Smooth muscle cell (in vitro differentiated cells): ENCODE results near the gene EFCAB6. TPM values are rescaled to one million over a fixed set of nuclear protein-coding genes. Genes with fewer than 3 reads are reported as not detected.
A peak's percentile ranks its signal among the peaks of the same experiment; 100 is the strongest.

ENCODE experiments used
- DNase-seq: peaks from one replicate; lab custom pipeline; 2025; ENCODE audit not compliant: unreplicated experiment; lab: John Stamatoyannopoulos, UW
- H2AFZ ChIP-seq: fragments of 200-600 bp; sonication (generic); 2 replicates; pipeline ENCODE4 v1.6.0; 2016; ENCODE audit warnings: antibody characterized with exemption, low read depth, mild to moderate bottlenecking
- H3F3A ChIP-seq: fragments of 200-600 bp; sonication (generic); 2 replicates; pipeline ENCODE4 v1.6.0; 2017; ENCODE audit warnings: antibody characterized with exemption, low read depth
- H3K27ac ChIP-seq: fragments of 200-600 bp; sonication (generic); 2 replicates; pipeline ENCODE4 v1.5.1; 2016; ENCODE audit warnings: low read depth, mild to moderate bottlenecking
- H3K27me3 ChIP-seq: fragments of 200-600 bp; sonication (generic); 2 replicates; pipeline ENCODE4 v1.6.1; 2016; ENCODE audit warnings: low read depth, mild to moderate bottlenecking
- H3K36me3 ChIP-seq: fragments of 200-600 bp; sonication (generic); 2 replicates; pipeline ENCODE4 v1.5.1; 2016; ENCODE audit warnings: low read depth
- H3K4me1 ChIP-seq: fragments of 200-600 bp; sonication (generic); 2 replicates; pipeline ENCODE4 v1.5.1; 2016; ENCODE audit warnings: low read depth
- H3K4me2 ChIP-seq: fragments of 200-600 bp; sonication (generic); 2 replicates; pipeline ENCODE4 v1.6.0; 2016; ENCODE audit warnings: mild to moderate bottlenecking
- H3K4me3 ChIP-seq: fragments of 200-600 bp; sonication (generic); 2 replicates; pipeline ENCODE4 v1.5.1; 2016; ENCODE audit warnings: mild to moderate bottlenecking
- H3K79me2 ChIP-seq: fragments of 200-600 bp; sonication (generic); 2 replicates; pipeline ENCODE4 v1.6.0; 2016; ENCODE audit warnings: low read depth, mild to moderate bottlenecking
- H3K9ac ChIP-seq: fragments of 200-600 bp; sonication (generic); 2 replicates; pipeline ENCODE4 v1.6.0; 2016; ENCODE audit warnings: low read depth
- H3K9me3 ChIP-seq: fragments of 200-600 bp; sonication (generic); replicated peaks from 2 replicates; pipeline ENCODE4 v1.5.1; 2016; ENCODE audit warnings: low read depth
- H4K20me1 ChIP-seq: fragments of 200-600 bp; sonication (generic); 2 replicates; pipeline ENCODE4 v1.6.0; 2016; ENCODE audit warnings: low read depth
- WGBS: methylation state at CpG from one replicate; pipeline ENCODE4 v1.1.7; 2016; ENCODE audit warnings: low lambda C conversion rate; 5-methylcytosine and 5-hydroxymethylcytosine counted together
- polyA plus RNA-seq: library from polyadenylated mRNA; unstranded; fragments of >200 nt; fragmentation: Nextera tagmentation; extraction: Ambion mirVana; gene quantifications from 2 replicates; pipeline ENCODE4 v1.2.1, GENCODE V29; 2016
- total RNA-seq: library from RNA; depleted of rRNA; stranded (reverse); fragments of >200 nt; gene quantifications from 2 replicates; pipeline ENCODE4 v1.2.3, GENCODE V29; 2014
- TF ChIP-seq, protein P1 (sequence below): fragments of 200-600 bp; sonication (generic); IDR thresholded peaks from 2 replicates; pipeline ENCODE4 v1.5.1; 2017; ENCODE audit warnings: borderline replicate concordance, mild to moderate bottlenecking, antibody characterized with exemption; ENCODE audit not compliant: insufficient read depth, poor library complexity, severe bottlenecking

Gene EFCAB6
- total and polyA plus RNA-seq, 2 experiments from 2014 or later: 0.80 to 2.9 TPM

DNA sequence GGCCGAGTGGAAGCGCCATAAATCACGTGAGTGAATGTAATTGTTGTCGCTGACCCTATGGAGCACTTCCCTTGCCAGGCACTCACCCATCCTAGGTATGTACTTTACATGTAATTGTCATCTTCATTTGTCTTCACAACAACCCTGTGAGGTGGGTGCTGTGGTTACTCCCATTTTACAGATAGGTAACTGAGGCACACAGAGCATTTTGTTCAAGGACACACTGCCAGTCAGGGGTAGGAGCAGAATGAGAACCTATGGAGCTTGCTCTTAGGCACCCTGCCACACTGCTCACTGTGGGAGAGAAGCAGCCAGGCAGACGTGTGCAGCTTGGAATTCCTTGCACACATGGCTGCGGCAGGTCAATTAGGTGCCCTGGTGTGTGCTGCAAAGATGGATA lies 785 bp upstream of the EFCAB6 start:
- H2AFZ ChIP-seq: peak overlapping the region; percentile 96

GRCh38 chr22:43811777-43812148 lies 342 bp downstream of the EFCAB6 start:
- 2% methylated on average over 21 of the region's 21 CpGs for WGBS
- peak overlapping the region; percentile 96 for H2AFZ ChIP-seq
- no peaks in the 10 kb centered on the region for H3K36me3 ChIP-seq
- no peaks in the 10 kb centered on the region for H3K79me2 ChIP-seq
- peaks cover 15% of the 10 kb centered on the region for H3K4me1 ChIP-seq
- H3K9ac ChIP-seq: peak overlapping the region; percentile 78
- peak overlapping the region; percentile 90 for H3K4me2 ChIP-seq
- H3K27ac ChIP-seq: peak overlapping the region; percentile 69
- TF ChIP-seq, protein P1, sequence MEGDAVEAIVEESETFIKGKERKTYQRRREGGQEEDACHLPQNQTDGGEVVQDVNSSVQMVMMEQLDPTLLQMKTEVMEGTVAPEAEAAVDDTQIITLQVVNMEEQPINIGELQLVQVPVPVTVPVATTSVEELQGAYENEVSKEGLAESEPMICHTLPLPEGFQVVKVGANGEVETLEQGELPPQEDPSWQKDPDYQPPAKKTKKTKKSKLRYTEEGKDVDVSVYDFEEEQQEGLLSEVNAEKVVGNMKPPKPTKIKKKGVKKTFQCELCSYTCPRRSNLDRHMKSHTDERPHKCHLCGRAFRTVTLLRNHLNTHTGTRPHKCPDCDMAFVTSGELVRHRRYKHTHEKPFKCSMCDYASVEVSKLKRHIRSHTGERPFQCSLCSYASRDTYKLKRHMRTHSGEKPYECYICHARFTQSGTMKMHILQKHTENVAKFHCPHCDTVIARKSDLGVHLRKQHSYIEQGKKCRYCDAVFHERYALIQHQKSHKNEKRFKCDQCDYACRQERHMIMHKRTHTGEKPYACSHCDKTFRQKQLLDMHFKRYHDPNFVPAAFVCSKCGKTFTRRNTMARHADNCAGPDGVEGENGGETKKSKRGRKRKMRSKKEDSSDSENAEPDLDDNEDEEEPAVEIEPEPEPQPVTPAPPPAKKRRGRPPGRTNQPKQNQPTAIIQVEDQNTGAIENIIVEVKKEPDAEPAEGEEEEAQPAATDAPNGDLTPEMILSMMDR: no peak
- no peaks in the 10 kb centered on the region for H4K20me1 ChIP-seq
- no peak for DNase-seq
- no peaks in the 10 kb centered on the region for H3F3A ChIP-seq
- H3K4me3 ChIP-seq: peak overlapping the region; percentile 85
- no peaks in the 10 kb centered on the region for H3K27me3 ChIP-seq
- H3K9me3 ChIP-seq: no peaks in the 10 kb centered on the region

More for the DNA sequence above, 785 bp upstream of the EFCAB6 start:
- no peaks in the 10 kb centered on the region for H3K9me3 ChIP-seq
- peak overlapping the region; percentile 78 for H3K9ac ChIP-seq
- WGBS: 21% methylated on average over 6 of the region's 6 CpGs
- DNase-seq: no peak
- H3K4me2 ChIP-seq: peak overlapping the region; percentile 90
- peaks cover 15% of the 10 kb centered on the region for H3K4me1 ChIP-seq
- no peaks in the 10 kb centered on the region for H3K79me2 ChIP-seq
- H3K4me3 ChIP-seq: peak overlapping the region; percentile 85
- no peak overlapping the region for H3K27ac ChIP-seq
- H3F3A ChIP-seq: no peaks in the 10 kb centered on the region
- no peaks in the 10 kb centered on the region for H4K20me1 ChIP-seq
- TF ChIP-seq, protein P1: no peak
- no peaks in the 10 kb centered on the region for H3K36me3 ChIP-seq
- H3K27me3 ChIP-seq: no peaks in the 10 kb centered on the region

DNA sequence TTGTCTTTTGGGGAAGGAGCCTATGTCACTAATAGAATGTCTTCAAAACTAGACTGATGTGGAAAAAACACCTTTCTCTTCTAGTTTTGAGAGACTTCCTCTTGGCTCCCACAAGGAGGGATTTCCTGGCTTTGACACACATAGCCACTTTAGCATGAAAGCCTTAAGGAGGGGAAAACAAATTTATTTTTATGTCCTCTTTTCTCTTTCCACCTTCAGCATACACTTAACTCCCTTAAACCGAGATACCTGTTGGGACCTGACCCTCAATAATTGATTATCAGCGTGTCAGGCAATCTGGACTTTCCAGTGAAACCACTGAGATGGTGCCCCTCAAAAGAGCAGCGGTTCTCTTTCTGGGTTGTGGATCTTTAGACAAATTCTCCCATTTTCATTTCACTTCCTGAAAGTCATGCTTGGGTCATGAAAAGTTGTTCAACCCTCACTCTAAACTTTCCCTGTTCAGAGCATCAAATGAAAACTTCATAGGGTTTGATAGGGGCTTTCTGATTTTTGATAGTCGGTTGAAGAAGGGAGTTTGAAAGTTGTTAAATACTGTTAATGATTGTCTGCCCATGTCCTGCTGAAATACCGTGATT lies 9.1 kb downstream of the EFCAB6 start:
- DNase-seq: no peak
- Histone ChIP-seq H3K9ac (no peak overlapping the region), H3K4me1 (no peaks in the 10 kb centered on the region), H4K20me1 (no peaks in the 10 kb centered on the region), H3K27ac (no peak overlapping the region), H3K27me3 (peaks cover 12% of the 10 kb centered on the region), H2AFZ (no peak overlapping the region), H3K36me3 (no peaks in the 10 kb centered on the region), H3K79me2 (no peaks in the 10 kb centered on the region), H3K9me3 (peaks cover 3% of the 10 kb centered on the region), H3K4me2 (no peak overlapping the region), H3K4me3 (no peak overlapping the region), H3F3A (no peaks in the 10 kb centered on the region)
- WGBS: 80% methylated on average over 5 of the region's 5 CpGs
- TF ChIP-seq, protein P1: no peak

DNA sequence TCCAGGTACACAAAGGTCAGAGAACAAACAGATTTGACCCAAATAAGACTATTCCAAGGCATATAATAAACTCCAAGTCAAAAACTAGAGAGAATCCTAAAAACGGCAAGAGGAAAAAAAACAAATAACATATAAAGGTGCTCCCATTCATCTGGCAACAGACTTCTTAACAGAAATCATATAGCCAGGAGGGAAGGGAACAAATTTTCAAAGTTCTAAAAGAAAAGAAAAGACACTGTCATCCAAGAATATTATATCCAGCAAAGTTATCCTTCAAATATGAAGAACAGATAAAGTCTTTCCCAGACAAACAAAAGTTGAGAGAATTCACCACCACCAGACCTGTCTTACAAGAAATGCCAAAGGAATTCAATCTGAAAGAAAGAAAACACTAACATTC lies 11.1 kb downstream of the EFCAB6 start:
- WGBS: 95% methylated on average over 1 of the region's 1 CpG
- H3K79me2 ChIP-seq: no peaks in the 10 kb centered on the region

More for the DNA sequence above, 11.1 kb downstream of the EFCAB6 start:
- H3K4me1 ChIP-seq: no peaks in the 10 kb centered on the region
- H3K36me3 ChIP-seq: no peaks in the 10 kb centered on the region
- no peaks in the 10 kb centered on the region for H4K20me1 ChIP-seq
- H3F3A ChIP-seq: no peaks in the 10 kb centered on the region
- TF ChIP-seq, protein P1: no peak
- no peak overlapping the region for H3K27ac ChIP-seq
- no peak overlapping the region for H3K9ac ChIP-seq
- H3K4me2 ChIP-seq: no peak overlapping the region
- no peak overlapping the region for H2AFZ ChIP-seq
- peaks cover 12% of the 10 kb centered on the region for H3K27me3 ChIP-seq
- peaks cover 3% of the 10 kb centered on the region for H3K9me3 ChIP-seq
- H3K4me3 ChIP-seq: no peak overlapping the region
- DNase-seq: no peak
